WTC11 (cell line): Measurements from ENCODE around the gene GLT8D2. TPM values are rescaled to one million over a fixed set of nuclear protein-coding genes. Genes with fewer than 3 reads are reported as not detected.

Source experiments
- ATAC-seq: fragments of 200-7000 bp; cut with Tn5 transposase; 2 replicates; pipeline ENCODE4 v1.10.0; 2021; ENCODE audit warnings: mild to moderate bottlenecking, moderate library complexity
- CTCF ChIA-PET: fragments of 300-600 bp; sonication (Branson Sonifier 250); formaldehyde crosslinking; loops from one replicate; lab custom pipeline; 2021; ENCODE audit warnings: antibody characterized with exemption; lab: Charles Lee
- POLR2A ChIA-PET: fragments of 350-600 bp; sonication (Branson Sonifier 250); formaldehyde crosslinking; loops from one replicate; lab custom pipeline; 2021; ENCODE audit warnings: antibody characterized with exemption; lab: Charles Lee
- DNase-seq: peaks from one replicate; pipeline ENCODE4 v3.0.0; 2021; ENCODE audit warnings: low spot score
- H3K27ac Mint-ChIP-seq: 2 replicates; pipeline ENCODE4 v1.8.0; 2021; ENCODE audit warnings: mixed read lengths
- H3K27me3 Mint-ChIP-seq: 2 replicates; pipeline ENCODE4 v1.8.0; 2021; ENCODE audit warnings: low read depth, mild to moderate bottlenecking, moderate library complexity, mixed read lengths
- H3K36me3 Mint-ChIP-seq: 2 replicates; pipeline ENCODE4 v1.8.0; 2021; ENCODE audit warnings: mixed read lengths
- H3K4me1 Mint-ChIP-seq: 2 replicates; pipeline ENCODE4 v1.8.0; 2022; ENCODE audit warnings: mixed read lengths
- H3K4me3 Mint-ChIP-seq: 2 replicates; pipeline ENCODE4 v1.8.0; 2021; ENCODE audit warnings: mild to moderate bottlenecking, moderate library complexity, mixed read lengths
- H3K9me3 Mint-ChIP-seq: 2 replicates; pipeline ENCODE4 v1.8.0; 2021; ENCODE audit warnings: mixed read lengths
- ARID4B ChIP-seq: sonication (generic); formaldehyde crosslinking; IDR thresholded peaks from 2 replicates; pipeline ENCODE4 v1.8.0; 2023; ENCODE audit warnings: missing genetic modification reagents, mild to moderate bottlenecking, borderline replicate concordance
- ATF3 ChIP-seq: sonication (generic); formaldehyde crosslinking; conservative IDR thresholded peaks from 2 replicates; pipeline ENCODE4 v1.8.1; 2022; ENCODE audit warnings: mild to moderate bottlenecking, missing genetic modification reagents
- CTCF ChIP-seq: fragments of 200-600 bp; IDR thresholded peaks from 2 replicates; pipeline ENCODE4 v1.8.0; 2022; ENCODE audit warnings: antibody characterized with exemption
- ETV6 ChIP-seq: sonication (generic); formaldehyde crosslinking; IDR thresholded peaks from 2 replicates; pipeline ENCODE4 v1.8.1; 2022; ENCODE audit warnings: mild to moderate bottlenecking, missing genetic modification reagents
- FOXP1 ChIP-seq: sonication (generic); formaldehyde crosslinking; IDR thresholded peaks from 2 replicates; pipeline ENCODE4 v1.8.0; 2022; ENCODE audit warnings: missing genetic modification reagents, mild to moderate bottlenecking, moderate library complexity, borderline replicate concordance
- IRF2 ChIP-seq: sonication (generic); formaldehyde crosslinking; IDR thresholded peaks from 2 replicates; pipeline ENCODE4 v1.8.0; 2022; ENCODE audit warnings: low read depth, missing genetic modification reagents, borderline replicate concordance
- MAX ChIP-seq: sonication (generic); formaldehyde crosslinking; IDR thresholded peaks from 2 replicates; pipeline ENCODE4 v1.8.0; 2022; ENCODE audit warnings: mild to moderate bottlenecking, missing genetic modification reagents
- NFATC4 ChIP-seq: fragments of 250-450 bp; sonication (Bioruptor Pico); IDR thresholded peaks from 2 replicates; pipeline ENCODE4 v1.9.0; 2021; ENCODE audit warnings: mild to moderate bottlenecking
- NFE2L1 ChIP-seq: sonication (generic); formaldehyde crosslinking; IDR thresholded peaks from 2 replicates; pipeline ENCODE4 v1.8.1; 2023; ENCODE audit warnings: missing genetic modification reagents
- NFYB ChIP-seq: sonication (generic); formaldehyde crosslinking; conservative IDR thresholded peaks from 2 replicates; pipeline ENCODE4 v1.8.0; 2022; ENCODE audit warnings: low read depth, missing genetic modification reagents
- NR1H2 ChIP-seq: sonication (generic); formaldehyde crosslinking; IDR thresholded peaks from 2 replicates; pipeline ENCODE4 v1.9.0; 2021; ENCODE audit warnings: mild to moderate bottlenecking, moderate library complexity, missing genetic modification reagents
- NR2C2 ChIP-seq: sonication (generic); formaldehyde crosslinking; IDR thresholded peaks from 2 replicates; pipeline ENCODE4 v1.8.0; 2022; ENCODE audit warnings: mild to moderate bottlenecking, missing genetic modification reagents
- SOX15 ChIP-seq: fragments of 250-450 bp; sonication (Bioruptor Pico); IDR thresholded peaks from 2 replicates; pipeline ENCODE4 v1.9.0; 2021; ENCODE audit warnings: mild to moderate bottlenecking
- TCF7 ChIP-seq: sonication (generic); formaldehyde crosslinking; IDR thresholded peaks from 2 replicates; pipeline ENCODE4 v1.8.0; 2022; ENCODE audit warnings: mild to moderate bottlenecking, low read depth, missing genetic modification reagents, moderate library complexity
- TEAD1 ChIP-seq: sonication (generic); formaldehyde crosslinking; IDR thresholded peaks from 2 replicates; pipeline ENCODE4 v1.8.0; 2022; ENCODE audit warnings: mild to moderate bottlenecking, missing genetic modification reagents
- ZBTB21 ChIP-seq: sonication (generic); formaldehyde crosslinking; IDR thresholded peaks from 2 replicates; pipeline ENCODE4 v1.8.1; 2023; ENCODE audit warnings: mild to moderate bottlenecking, missing genetic modification reagents, borderline replicate concordance
- ZNF138 ChIP-seq: sonication (generic); formaldehyde crosslinking; conservative IDR thresholded peaks from 2 replicates; pipeline ENCODE4 v1.8.1; 2022; ENCODE audit warnings: mild to moderate bottlenecking, moderate library complexity, missing genetic modification reagents
- ZNF423 ChIP-seq: fragments of 250-450 bp; sonication (Bioruptor Pico); IDR thresholded peaks from 2 replicates; pipeline ENCODE4 v2.1.2; 2022; ENCODE audit warnings: mild to moderate bottlenecking, moderate library complexity
- total RNA-seq: library from RNA; stranded (reverse); gene quantifications from 3 replicates; pipeline ENCODE4 v1.2.3, GENCODE V29; 2021
- TF ChIP-seq, protein P1 (sequence below): sonication (generic); formaldehyde crosslinking; IDR thresholded peaks from 2 replicates; pipeline ENCODE4 v1.8.1; 2022; ENCODE audit warnings: missing genetic modification reagents, borderline replicate concordance
- TF ChIP-seq, protein P2 (sequence below): fragments of 250-450 bp; sonication (Bioruptor Pico); IDR thresholded peaks from 2 replicates; pipeline ENCODE4 v1.9.0; 2021; ENCODE audit warnings: moderate library complexity, mild to moderate bottlenecking, inconsistent platforms, borderline replicate concordance
- TF ChIP-seq, protein P3 (sequence below): sonication (generic); formaldehyde crosslinking; IDR thresholded peaks from 2 replicates; pipeline ENCODE4 v1.8.1; 2023; ENCODE audit warnings: mild to moderate bottlenecking, missing genetic modification reagents
- TF ChIP-seq, protein P4 (sequence below): fragments of 250-450 bp; sonication (Bioruptor Pico); IDR thresholded peaks from 2 replicates; pipeline ENCODE4 v2.1.2; 2022; ENCODE audit warnings: mild to moderate bottlenecking, moderate library complexity

The GLT8D2 gene
- total RNA-seq, 1 experiment from 2014 or later: 4.5 TPM

DNA sequence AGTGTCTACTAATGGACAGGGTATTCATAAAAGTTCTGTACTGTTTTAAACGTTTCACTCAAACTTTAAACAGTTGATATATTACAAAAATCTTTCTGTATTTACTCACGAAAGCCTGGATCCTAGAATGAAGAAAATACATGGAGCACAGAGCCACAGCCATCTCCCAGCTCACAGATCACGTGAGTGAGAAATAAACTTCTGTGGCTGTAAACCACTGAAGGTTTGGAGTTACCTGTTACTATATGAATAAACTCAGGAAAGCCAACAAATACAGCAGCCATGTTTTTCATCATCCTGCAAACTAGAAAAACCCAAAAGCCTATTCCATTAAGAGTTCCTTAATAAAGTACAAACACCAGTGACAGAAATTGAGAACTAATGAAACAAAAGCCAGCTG is 85.2 kb downstream of the GLT8D2 start (continued):
- TF ChIP-seq, protein P1, sequence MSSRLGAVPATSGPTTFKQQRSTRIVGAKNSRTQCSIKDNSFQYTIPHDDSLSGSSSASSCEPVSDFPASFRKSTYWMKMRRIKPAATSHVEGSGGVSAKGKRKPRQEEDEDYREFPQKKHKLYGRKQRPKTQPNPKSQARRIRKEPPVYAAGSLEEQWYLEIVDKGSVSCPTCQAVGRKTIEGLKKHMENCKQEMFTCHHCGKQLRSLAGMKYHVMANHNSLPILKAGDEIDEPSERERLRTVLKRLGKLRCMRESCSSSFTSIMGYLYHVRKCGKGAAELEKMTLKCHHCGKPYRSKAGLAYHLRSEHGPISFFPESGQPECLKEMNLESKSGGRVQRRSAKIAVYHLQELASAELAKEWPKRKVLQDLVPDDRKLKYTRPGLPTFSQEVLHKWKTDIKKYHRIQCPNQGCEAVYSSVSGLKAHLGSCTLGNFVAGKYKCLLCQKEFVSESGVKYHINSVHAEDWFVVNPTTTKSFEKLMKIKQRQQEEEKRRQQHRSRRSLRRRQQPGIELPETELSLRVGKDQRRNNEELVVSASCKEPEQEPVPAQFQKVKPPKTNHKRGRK (CRISPR knock-in tag): no peak
- TF ChIP-seq, protein P2, sequence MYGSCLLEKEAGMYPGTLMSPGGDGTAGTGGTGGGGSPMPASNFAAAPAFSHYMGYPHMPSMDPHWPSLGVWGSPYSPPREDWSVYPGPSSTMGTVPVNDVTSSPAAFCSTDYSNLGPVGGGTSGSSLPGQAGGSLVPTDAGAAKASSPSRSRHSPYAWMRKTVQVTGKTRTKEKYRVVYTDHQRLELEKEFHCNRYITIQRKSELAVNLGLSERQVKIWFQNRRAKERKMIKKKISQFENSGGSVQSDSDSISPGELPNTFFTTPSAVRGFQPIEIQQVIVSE (CRISPR knock-in tag): no peak
- no peak for TF ChIP-seq ARID4B
- TF ChIP-seq, all 79 proteins: peak for 0

GRCh38 chr12:103962493-103962892 is 87.5 kb downstream of the GLT8D2 start:
- POLR2A ChIA-PET: interaction anchor here (0.5 to 1.4 kb wide), 2 partner anchors 32 to 163 kb away, joined by 4 to 5 read pairs; partner anchors contain the start of gene HSP90B1
- H3K4me3 Mint-ChIP-seq: no peak overlapping the region
- no peak for ATAC-seq

More at GRCh38 chr12:103962493-103962892, 87.5 kb downstream of the GLT8D2 start:
- DNase-seq: no peak
- H3K27me3 Mint-ChIP-seq: no peaks in the 10 kb centered on the region
- peaks cover 34% of the 10 kb centered on the region for H3K4me1 Mint-ChIP-seq
- no peak for TF ChIP-seq ZBTB21 (CRISPR knock-in tag)
- TF ChIP-seq NFYB (CRISPR knock-in tag): no peak
- TF ChIP-seq ETV6: no peak
- TF ChIP-seq NFATC4 (CRISPR knock-in tag): no peak
- TF ChIP-seq ZNF423 (CRISPR knock-in tag): no peak
- no peak for TF ChIP-seq IRF2
- TF ChIP-seq NR1H2 (CRISPR knock-in tag): no peak
- TF ChIP-seq TEAD1 (CRISPR knock-in tag): no peak
- TF ChIP-seq FOXP1 (CRISPR knock-in tag): no peak
- TF ChIP-seq, protein P3, sequence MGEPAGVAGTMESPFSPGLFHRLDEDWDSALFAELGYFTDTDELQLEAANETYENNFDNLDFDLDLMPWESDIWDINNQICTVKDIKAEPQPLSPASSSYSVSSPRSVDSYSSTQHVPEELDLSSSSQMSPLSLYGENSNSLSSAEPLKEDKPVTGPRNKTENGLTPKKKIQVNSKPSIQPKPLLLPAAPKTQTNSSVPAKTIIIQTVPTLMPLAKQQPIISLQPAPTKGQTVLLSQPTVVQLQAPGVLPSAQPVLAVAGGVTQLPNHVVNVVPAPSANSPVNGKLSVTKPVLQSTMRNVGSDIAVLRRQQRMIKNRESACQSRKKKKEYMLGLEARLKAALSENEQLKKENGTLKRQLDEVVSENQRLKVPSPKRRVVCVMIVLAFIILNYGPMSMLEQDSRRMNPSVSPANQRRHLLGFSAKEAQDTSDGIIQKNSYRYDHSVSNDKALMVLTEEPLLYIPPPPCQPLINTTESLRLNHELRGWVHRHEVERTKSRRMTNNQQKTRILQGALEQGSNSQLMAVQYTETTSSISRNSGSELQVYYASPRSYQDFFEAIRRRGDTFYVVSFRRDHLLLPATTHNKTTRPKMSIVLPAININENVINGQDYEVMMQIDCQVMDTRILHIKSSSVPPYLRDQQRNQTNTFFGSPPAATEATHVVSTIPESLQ (CRISPR knock-in tag): no peak
- TF ChIP-seq ZNF138 (CRISPR knock-in tag): no peak
- TF ChIP-seq, protein P4, sequence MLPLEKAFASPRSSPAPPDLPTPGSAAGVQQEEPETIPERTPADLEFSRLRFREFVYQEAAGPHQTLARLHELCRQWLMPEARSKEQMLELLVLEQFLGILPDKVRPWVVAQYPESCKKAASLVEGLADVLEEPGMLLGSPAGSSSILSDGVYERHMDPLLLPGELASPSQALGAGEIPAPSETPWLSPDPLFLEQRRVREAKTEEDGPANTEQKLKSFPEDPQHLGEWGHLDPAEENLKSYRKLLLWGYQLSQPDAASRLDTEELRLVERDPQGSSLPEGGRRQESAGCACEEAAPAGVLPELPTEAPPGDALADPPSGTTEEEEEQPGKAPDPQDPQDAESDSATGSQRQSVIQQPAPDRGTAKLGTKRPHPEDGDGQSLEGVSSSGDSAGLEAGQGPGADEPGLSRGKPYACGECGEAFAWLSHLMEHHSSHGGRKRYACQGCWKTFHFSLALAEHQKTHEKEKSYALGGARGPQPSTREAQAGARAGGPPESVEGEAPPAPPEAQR: no peak
- no peak for TF ChIP-seq SOX15 (CRISPR knock-in tag)
- TF ChIP-seq CTCF: no peak
- no peak for TF ChIP-seq NR2C2
- no peak for TF ChIP-seq NFE2L1 (CRISPR knock-in tag)
- no peak for TF ChIP-seq MAX
- no peak for TF ChIP-seq TCF7
- TF ChIP-seq ATF3: no peak
- no peaks in the 10 kb centered on the region for H3K9me3 Mint-ChIP-seq
- peaks cover 5% of the 10 kb centered on the region; the same call in 1 of the 2 replicates for H3K36me3 Mint-ChIP-seq
- CTCF ChIA-PET: interaction anchor here (1.5 kb wide), 1 partner anchor 147 kb away, joined by 4 read pairs; no protein-coding TSS in a partner anchor
- H3K27ac Mint-ChIP-seq: peak overlapping the region; percentile 45; the same call in 1 of the 2 replicates
